ENCODE data around the gene MAMDC4. TPM values are rescaled to one million over a fixed set of nuclear protein-coding genes. Genes with fewer than 3 reads are reported as not detected.

The MAMDC4 gene
- polyA plus RNA-seq, 12 donors = 2.7 to 131 (median 3.9) TPM; not detected in 1

Other genes starting within 250 kb of the MAMDC4 start
- 10 to 100 TPM in 11 of 12 donors, not detected in 1; 43.2 to 71.5 (median 49.6) TPM for gene EGFL7, start 189.4 kb upstream of the MAMDC4 start, polyA plus RNA-seq (ENCODE audit: insufficient read length in 12 of 12)
- 10 to 100 TPM in 6 of 12 donors, 1 to 10 TPM in 5, not detected in 1; 8.2 to 32.3 (median 10.1) TPM for gene AGPAT2, start 164.9 kb upstream of the MAMDC4 start, polyA plus RNA-seq (ENCODE audit: insufficient read length in 12 of 12)
- 10 to 100 TPM in 10 of 12 donors, 1 to 10 TPM in 1, not detected in 1; 8.7 to 20.5 (median 14.0) TPM for gene DIPK1B, start 139.8 kb upstream of the MAMDC4 start, polyA plus RNA-seq (ENCODE audit: insufficient read length in 12 of 12)
- 10 to 100 TPM in 1 of 12 donors, 1 to 10 TPM in 10, not detected in 1; 2.0 to 21.3 (median 7.1) TPM for gene LCN10, start 109.4 kb upstream of the MAMDC4 start, polyA plus RNA-seq (ENCODE audit: insufficient read length in 12 of 12)
- gene LCN6, start 103.8 kb upstream of the MAMDC4 start, polyA plus RNA-seq (ENCODE audit: insufficient read length in 12 of 12) = under 1 TPM in 2 of 12 donors, not detected in 10; 0.21 to 0.40 TPM
- gene LCN8, start 94.1 kb upstream of the MAMDC4 start, polyA plus RNA-seq (ENCODE audit: insufficient read length in 12 of 12) = 10 to 100 TPM in 1 of 12 donors, 1 to 10 TPM in 8, under 1 TPM in 1, not detected in 2; 0.48 to 10.9 (median 4.1) TPM
- gene LCN15, start 87.8 kb upstream of the MAMDC4 start, polyA plus RNA-seq (ENCODE audit: insufficient read length in 12 of 12) = 1 to 10 TPM in 1 of 12 donors, under 1 TPM in 9, not detected in 2; 0.20 to 1.1 (median 0.44) TPM
- 100 to 1,000 TPM in 1 of 12 donors, 10 to 100 TPM in 10, not detected in 1; 26.7 to 128 (median 30.8) TPM for gene TMEM141, start 61.0 kb upstream of the MAMDC4 start, polyA plus RNA-seq (ENCODE audit: insufficient read length in 12 of 12)
- 1 to 10 TPM in 9 of 12 donors, under 1 TPM in 1, not detected in 2; 0.71 to 3.7 (median 2.7) TPM for gene CCDC183, start 56.0 kb upstream of the MAMDC4 start, polyA plus RNA-seq (ENCODE audit: insufficient read length in 12 of 12)
- 10 to 100 TPM in 11 of 12 donors, not detected in 1; 40.9 to 81.7 (median 48.7) TPM for gene RABL6, start 44.4 kb upstream of the MAMDC4 start, polyA plus RNA-seq (ENCODE audit: insufficient read length in 12 of 12)
- 1 to 10 TPM in 10 of 12 donors, under 1 TPM in 1, not detected in 1; 0.93 to 7.0 (median 1.5) TPM for gene AJM1, start 9.9 kb upstream of the MAMDC4 start, polyA plus RNA-seq (ENCODE audit: insufficient read length in 12 of 12)
- gene PHPT1, start 2.9 kb upstream of the MAMDC4 start, polyA plus RNA-seq (ENCODE audit: insufficient read length in 12 of 12) = 100 to 1,000 TPM in 2 of 12 donors, 10 to 100 TPM in 9, not detected in 1; 60.3 to 100 (median 73.7) TPM
- gene EDF1, start 14.0 kb downstream of the MAMDC4 start, polyA plus RNA-seq (ENCODE audit: insufficient read length in 12 of 12) = 100 to 1,000 TPM in 11 of 12 donors, not detected in 1; 262 to 391 (median 299) TPM
- 10 to 100 TPM in 5 of 12 donors, 1 to 10 TPM in 6, not detected in 1; 7.1 to 15.5 (median 9.1) TPM for gene TRAF2, start 34.2 kb downstream of the MAMDC4 start, polyA plus RNA-seq (ENCODE audit: insufficient read length in 12 of 12)
- 10 to 100 TPM in 11 of 12 donors, not detected in 1; 26.2 to 46.7 (median 30.6) TPM for gene FBXW5, start 92.4 kb downstream of the MAMDC4 start, polyA plus RNA-seq (ENCODE audit: insufficient read length in 12 of 12)
- gene C8G, start 92.9 kb downstream of the MAMDC4 start, polyA plus RNA-seq (ENCODE audit: insufficient read length in 12 of 12) = 1 to 10 TPM in 1 of 12 donors, under 1 TPM in 7, not detected in 4; 0.27 to 1.2 (median 0.48) TPM
- gene LCN12, start 99.9 kb downstream of the MAMDC4 start, polyA plus RNA-seq (ENCODE audit: insufficient read length in 12 of 12) = 1 to 10 TPM in 5 of 12 donors, under 1 TPM in 4, not detected in 3; 0.23 to 1.4 (median 1.1) TPM
- 10 to 100 TPM in 6 of 12 donors, 1 to 10 TPM in 4, not detected in 2; 5.3 to 30.3 (median 13.6) TPM for gene PTGDS, start 125.2 kb downstream of the MAMDC4 start, polyA plus RNA-seq (ENCODE audit: insufficient read length in 12 of 12)
- under 1 TPM in 10 of 12 donors, not detected in 2; 0.19 to 0.74 (median 0.54) TPM for gene LCNL1, start 130.6 kb downstream of the MAMDC4 start, polyA plus RNA-seq (ENCODE audit: insufficient read length in 12 of 12)
- gene PAXX, start 140.1 kb downstream of the MAMDC4 start, polyA plus RNA-seq (ENCODE audit: insufficient read length in 12 of 12) = 10 to 100 TPM in 11 of 12 donors, not detected in 1; 15.5 to 51.6 (median 19.6) TPM
- gene CLIC3, start 144.2 kb downstream of the MAMDC4 start, polyA plus RNA-seq (ENCODE audit: insufficient read length in 12 of 12) = 10 to 100 TPM in 1 of 12 donors, 1 to 10 TPM in 2, under 1 TPM in 6, not detected in 3; 0.23 to 26.6 (median 0.49) TPM
- gene ABCA2, start 175.9 kb downstream of the MAMDC4 start, polyA plus RNA-seq (ENCODE audit: insufficient read length in 12 of 12) = 10 to 100 TPM in 11 of 12 donors, not detected in 1; 10.1 to 28.9 (median 13.0) TPM
- under 1 TPM in 3 of 12 donors, not detected in 9; 0.05 to 0.45 (median 0.08) TPM for gene FUT7, start 179.7 kb downstream of the MAMDC4 start, polyA plus RNA-seq (ENCODE audit: insufficient read length in 12 of 12)
- 10 to 100 TPM in 11 of 12 donors, not detected in 1; 26.6 to 48.0 (median 30.3) TPM for gene NPDC1, start 193.8 kb downstream of the MAMDC4 start, polyA plus RNA-seq (ENCODE audit: insufficient read length in 12 of 12)
- 10 to 100 TPM in 7 of 12 donors, 1 to 10 TPM in 4, not detected in 1; 8.6 to 21.8 (median 12.8) TPM for gene ENTPD2, start 201.7 kb downstream of the MAMDC4 start, polyA plus RNA-seq (ENCODE audit: insufficient read length in 12 of 12)
- gene SAPCD2, start 218.2 kb downstream of the MAMDC4 start, polyA plus RNA-seq (ENCODE audit: insufficient read length in 12 of 12) = 1 to 10 TPM in 11 of 12 donors, not detected in 1; 2.0 to 8.0 (median 3.3) TPM
- 1 to 10 TPM in 10 of 12 donors, not detected in 2; 1.4 to 3.8 (median 1.8) TPM for gene UAP1L1, start 225.2 kb downstream of the MAMDC4 start, polyA plus RNA-seq (ENCODE audit: insufficient read length in 12 of 12)
- gene MAN1B1, start 234.6 kb downstream of the MAMDC4 start, polyA plus RNA-seq (ENCODE audit: insufficient read length in 12 of 12) = 10 to 100 TPM in 11 of 12 donors, not detected in 1; 34.2 to 65.1 (median 37.7) TPM

Data from muscle of arm (tissue), 12 donors.